HCT116 (cell line): ENCODE data around the gene MTUS2. TPM values are rescaled to one million over a fixed set of nuclear protein-coding genes. Genes with fewer than 3 reads are reported as not detected.

Source experiments
- ATAC-seq: fragments of 200-7000 bp; cut with Tn5 transposase; 2 replicates; pipeline ENCODE4 v1.9.1; 2020; ENCODE audit warnings: mild to moderate bottlenecking, moderate library complexity
- BruUV-seq: library from RNA; stranded (reverse); fragments of 400-500 nt; replicated peaks from 2 replicates; lab custom pipeline; 2021; lab: Mats Ljungman, UMichigan
- CTCF ChIA-PET: fragments of 300-600 bp; sonication (Branson Sonifier 250); formaldehyde crosslinking; loops from one replicate; lab custom pipeline; 2021; ENCODE audit warnings: antibody characterized with exemption; lab: Charles Lee
- POLR2A ChIA-PET: fragments of 300-600, 350-600 bp; sonication (Branson Sonifier 250); formaldehyde crosslinking; loops from one replicate; lab custom pipeline; 2021; ENCODE audit warnings: antibody characterized with exemption; lab: Charles Lee
- RAD21 ChIA-PET, 2 experiments: fragments of 300-600 bp; sonication (Branson Sonifier 250); formaldehyde crosslinking; loops; one replicate each; lab custom pipeline; 2023; ENCODE audit warnings: low total read pairs in 2 of 2; ENCODE audit not compliant: uncharacterized antibody in 2 of 2, unreplicated experiment in 2 of 2, low non-redundant PET in 1 of 2; lab: Charles Lee
- DNase-seq: peaks from one replicate; pipeline ENCODE4 v3.0.0-alpha.2; 2010; ENCODE audit warnings: low read depth, low spot score
- H2AFZ ChIP-seq: fragments of 200-600 bp; shearing (Covaris generic), sonication (generic); 2 replicates; pipeline ENCODE4 v1.6.1; 2017; ENCODE audit warnings: low read depth, mixed run types, mixed read lengths, antibody characterized with exemption, low read length; ENCODE audit not compliant: poor library complexity, severe bottlenecking
- H3K27ac ChIP-seq: 2 replicates; pipeline ENCODE4 v1.5.1; 2012; ENCODE audit warnings: low read depth, low read length
- H3K27me3 ChIP-seq: fragments of 200-600 bp; sonication (generic); 2 replicates; pipeline ENCODE4 v1.6.1; 2016; ENCODE audit warnings: mixed run types, low read length, mixed read lengths; ENCODE audit not compliant: insufficient read depth
- H3K36me3 ChIP-seq, 2 experiments: fragments of 200-500 bp in 1 of 2; fragments of 200-600 bp in 1 of 2; sonication (Bioruptor generic) in 1 of 2; sonication (generic) in 1 of 2; 2 replicates each; pipeline versions ENCODE4 v1.5.1 to v1.6.1; 2014 to 2016; ENCODE audit warnings: low read length in 2 of 2, inconsistent platforms in 1 of 2, mixed read lengths in 1 of 2, mixed run types in 1 of 2; ENCODE audit not compliant: insufficient read depth in 2 of 2, control insufficient read depth in 1 of 2
- H3K4me1 ChIP-seq, 2 experiments: fragments of 200-600 bp in 1 of 2; sonication (generic) in 1 of 2; 2 replicates each; pipeline versions ENCODE4 v1.5.1 to v1.6.1; 2012 to 2017; ENCODE audit warnings: low read length in 2 of 2, inconsistent platforms in 1 of 2, mild to moderate bottlenecking in 1 of 2, mixed read lengths in 1 of 2, mixed run types in 1 of 2, moderate library complexity in 1 of 2; ENCODE audit not compliant: insufficient read depth in 2 of 2, control insufficient read depth in 1 of 2
- H3K4me2 ChIP-seq: fragments of 200-600 bp; sonication (generic); 2 replicates; pipeline ENCODE4 v1.6.1; 2017; ENCODE audit warnings: mixed run types, low read length, mixed read lengths
- H3K4me3 ChIP-seq, 2 experiments: fragments of 200-600 bp in 1 of 2; sonication (generic) in 1 of 2; replicated peaks in 1 of 2; 2 replicates each; pipeline ENCODE4 v1.5.1; 2011 to 2016; ENCODE audit warnings: low read length in 2 of 2, control low read depth in 1 of 2, low read depth in 1 of 2, mild to moderate bottlenecking in 1 of 2, mixed read lengths in 1 of 2, mixed run types in 1 of 2
- H3K79me2 ChIP-seq: fragments of 200-600 bp; sonication (generic); 2 replicates; pipeline ENCODE4 v1.6.1; 2017; ENCODE audit warnings: mild to moderate bottlenecking, mixed run types, low read length, moderate library complexity, mixed read lengths; ENCODE audit not compliant: insufficient read depth
- H3K9ac ChIP-seq: fragments of 200-600 bp; sonication (generic); 2 replicates; pipeline ENCODE4 v1.6.1; 2016; ENCODE audit warnings: low read length, mixed read lengths
- H3K9me2 ChIP-seq: fragments of 200-600 bp; sonication (generic), shearing (Covaris generic); 2 replicates; pipeline ENCODE4 v1.6.1; 2017; ENCODE audit warnings: mixed run types, mild to moderate bottlenecking, moderate library complexity; ENCODE audit not compliant: insufficient read depth
- H3K9me3 ChIP-seq, 2 experiments: fragments of 200-500 bp in 1 of 2; fragments of 200-600 bp in 1 of 2; sonication (Bioruptor generic) in 1 of 2; sonication (generic) in 1 of 2; 2 replicates each; pipeline ENCODE4 v1.6.1; 2014 to 2017; ENCODE audit warnings: low read length in 2 of 2, mixed read lengths in 2 of 2, inconsistent platforms in 1 of 2, low read depth in 1 of 2, mild to moderate bottlenecking in 1 of 2, mixed run types in 1 of 2, moderate library complexity in 1 of 2; ENCODE audit not compliant: control insufficient read depth in 1 of 2, insufficient read depth in 1 of 2
- H4K20me1 ChIP-seq: fragments of 200-600 bp; sonication (generic), shearing (Covaris generic); 2 replicates; pipeline ENCODE4 v1.6.1; 2017; ENCODE audit warnings: mixed run types, mild to moderate bottlenecking, moderate library complexity; ENCODE audit not compliant: insufficient read depth
- CEBPB ChIP-seq: IDR thresholded peaks from 2 replicates; pipeline ENCODE4 v1.6.1; 2012; ENCODE audit warnings: low read depth
- EGR1 ChIP-seq: IDR thresholded peaks from 2 replicates; pipeline ENCODE4 v1.6.1; 2012; ENCODE audit warnings: low read depth
- ELF1 ChIP-seq: IDR thresholded peaks from 2 replicates; pipeline ENCODE4 v1.6.1; 2012; ENCODE audit warnings: low read depth, borderline replicate concordance
- EZH2phosphoT487 ChIP-seq: fragments of 200-600 bp; IDR thresholded peaks from 2 replicates; pipeline ENCODE4 v1.6.1; 2018; ENCODE audit warnings: antibody characterized with exemption, borderline replicate concordance
- FOSL1 ChIP-seq: IDR thresholded peaks from 2 replicates; pipeline ENCODE4 v1.6.1; 2012; ENCODE audit warnings: low read depth
- JUND ChIP-seq: IDR thresholded peaks from 2 replicates; pipeline ENCODE4 v1.6.1; 2012
- POLR2A ChIP-seq: IDR thresholded peaks from 2 replicates; pipeline ENCODE4 v1.7.0; 2011; ENCODE audit warnings: borderline replicate concordance; ENCODE audit not compliant: insufficient read depth, insufficient read length; ENCODE audit errors: extremely low read depth
- POLR2AphosphoS5 ChIP-seq: IDR thresholded peaks from 2 replicates; pipeline ENCODE4 v1.6.1; 2011; ENCODE audit warnings: mild to moderate bottlenecking, low read depth, low read length, moderate library complexity
- RAD21 ChIP-seq: IDR thresholded peaks from 2 replicates; pipeline ENCODE4 v1.6.1; 2012; ENCODE audit warnings: low read depth, mild to moderate bottlenecking
- SIN3A ChIP-seq: IDR thresholded peaks from 2 replicates; pipeline ENCODE4 v1.6.1; 2012; ENCODE audit warnings: low read depth
- SRF ChIP-seq: IDR thresholded peaks from 2 replicates; pipeline ENCODE4 v1.6.1; 2012; ENCODE audit warnings: low read depth
- YY1 ChIP-seq: IDR thresholded peaks from 2 replicates; pipeline ENCODE4 v1.6.1; 2011; ENCODE audit warnings: low read length, low read depth, moderate library complexity, mild to moderate bottlenecking; ENCODE audit not compliant: insufficient replicate concordance; ENCODE audit errors: extremely low read depth
- ZFX ChIP-seq: fragments of 450-650 bp; IDR thresholded peaks from 2 replicates; pipeline ENCODE4 v1.6.1; 2017
- ZNF274 ChIP-seq: fragments of 200-500 bp; sonication (Bioruptor generic); IDR thresholded peaks from 2 replicates; pipeline ENCODE4 v1.6.1; 2014; ENCODE audit warnings: mild to moderate bottlenecking, low read depth, low read length, inconsistent platforms
- intact Hi-C: fragments of 100-400 bp; cut with micrococcal nuclease; formaldehyde crosslinking; loops from 2 replicates; pipeline ENCODE4 v1.10.0; 2022
- total RNA-seq: library from RNA; stranded (reverse); gene quantifications from one replicate; pipeline ENCODE4 v1.2.1, GENCODE V29; 2021; ENCODE audit not compliant: unreplicated experiment
- TF ChIP-seq, protein P1 (sequence below): IDR thresholded peaks from 2 replicates; pipeline ENCODE4 v1.6.1; 2012
- TF ChIP-seq, protein P2 (sequence below): IDR thresholded peaks from 2 replicates; pipeline ENCODE4 v1.6.1; 2012; ENCODE audit warnings: low read depth
- TF ChIP-seq, protein P3 (sequence below): IDR thresholded peaks from 2 replicates; pipeline ENCODE4 v1.6.1; 2012
- TF ChIP-seq, protein P4 (sequence below): IDR thresholded peaks from 2 replicates; pipeline ENCODE4 v1.6.1; 2011; ENCODE audit warnings: mild to moderate bottlenecking, low read length, moderate library complexity; ENCODE audit not compliant: insufficient replicate concordance; ENCODE audit errors: extremely low read depth
- TF ChIP-seq, protein P5 (sequence below), 3 experiments: fragments of 200-600 bp in 1 of 3; sonication (generic) in 1 of 3; IDR thresholded peaks in 2 of 3; conservative IDR thresholded peaks in 1 of 3; 2 replicates each; pipeline ENCODE4 v1.5.1; 2012 to 2017; ENCODE audit warnings: low read depth in 2 of 3, low read length in 2 of 3, antibody characterized with exemption in 1 of 3, borderline replicate concordance in 1 of 3, control low read depth in 1 of 3, mild to moderate bottlenecking in 1 of 3, mixed read lengths in 1 of 3, mixed run types in 1 of 3, moderate library complexity in 1 of 3; ENCODE audit not compliant: insufficient read depth in 1 of 3

MTUS2 gene
- total RNA-seq, 1 experiment from 2014 or later = 0.02 TPM

DNA sequence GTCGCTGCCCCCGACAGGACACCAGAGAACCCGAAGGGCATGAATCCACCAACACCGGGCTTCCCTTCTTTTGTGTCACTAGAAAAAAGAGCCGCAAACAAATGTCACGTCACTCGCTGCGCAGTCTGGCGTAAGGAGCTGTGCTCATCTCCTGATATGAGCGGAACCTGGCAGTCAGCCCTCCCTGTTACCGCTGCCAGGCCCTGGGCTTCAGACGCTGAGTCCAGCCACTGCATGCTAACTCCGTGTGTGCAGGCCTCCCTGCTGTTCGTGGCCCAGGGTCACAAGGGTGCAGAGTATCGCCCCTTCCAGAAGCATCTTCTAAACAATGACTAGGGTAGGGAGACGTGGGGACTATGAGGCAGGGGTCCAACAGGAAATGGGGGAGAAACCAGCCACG is 704.0 kb downstream of the MTUS2 start:
- H3K36me3 ChIP-seq = peaks cover 16 to 21% of the 10 kb centered on the region in 2 experiments
- intact Hi-C loops = no loop called here
- no peak overlapping the region for H3K9ac ChIP-seq
- ChIA-PET CTCF (no interaction called here), POLR2A (no interaction called here), RAD21 (no interaction called here)
- no peak for ATAC-seq
- H3K4me2 ChIP-seq = no peak overlapping the region
- peaks cover 4% of the 10 kb centered on the region; the same call in 1 of the 2 replicates for H3K79me2 ChIP-seq
- no peak for DNase-seq
- BruUV-seq = no TSS peak
- no peak overlapping the region for H2AFZ ChIP-seq
- H3K4me3 ChIP-seq = no peak overlapping the region
- H3K27ac ChIP-seq = no peak overlapping the region
- no peaks in the 10 kb centered on the region for H3K9me3 ChIP-seq
- no peaks in the 10 kb centered on the region for H3K27me3 ChIP-seq
- no peaks in the 10 kb centered on the region for H3K9me2 ChIP-seq
- H4K20me1 ChIP-seq = no peaks in the 10 kb centered on the region
- H3K4me1 ChIP-seq = peaks cover 0 to 7% of the 10 kb centered on the region in 2 experiments; a peak in 1 of 4 replicates
- TF ChIP-seq YY1 (no peak), POLR2A (no peak), EZH2phosphoT487 (no peak), SIN3A (no peak), FOSL1 (no peak), SRF (no peak), ELF1 (no peak), ZNF274 (no peak), EGR1 (no peak), ZFX (no peak), POLR2AphosphoS5 (no peak), CEBPB (no peak), RAD21 (no peak), JUND (no peak)
- TF ChIP-seq, protein P1, sequence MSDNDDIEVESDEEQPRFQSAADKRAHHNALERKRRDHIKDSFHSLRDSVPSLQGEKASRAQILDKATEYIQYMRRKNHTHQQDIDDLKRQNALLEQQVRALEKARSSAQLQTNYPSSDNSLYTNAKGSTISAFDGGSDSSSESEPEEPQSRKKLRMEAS = no peak
- TF ChIP-seq, protein P2, sequence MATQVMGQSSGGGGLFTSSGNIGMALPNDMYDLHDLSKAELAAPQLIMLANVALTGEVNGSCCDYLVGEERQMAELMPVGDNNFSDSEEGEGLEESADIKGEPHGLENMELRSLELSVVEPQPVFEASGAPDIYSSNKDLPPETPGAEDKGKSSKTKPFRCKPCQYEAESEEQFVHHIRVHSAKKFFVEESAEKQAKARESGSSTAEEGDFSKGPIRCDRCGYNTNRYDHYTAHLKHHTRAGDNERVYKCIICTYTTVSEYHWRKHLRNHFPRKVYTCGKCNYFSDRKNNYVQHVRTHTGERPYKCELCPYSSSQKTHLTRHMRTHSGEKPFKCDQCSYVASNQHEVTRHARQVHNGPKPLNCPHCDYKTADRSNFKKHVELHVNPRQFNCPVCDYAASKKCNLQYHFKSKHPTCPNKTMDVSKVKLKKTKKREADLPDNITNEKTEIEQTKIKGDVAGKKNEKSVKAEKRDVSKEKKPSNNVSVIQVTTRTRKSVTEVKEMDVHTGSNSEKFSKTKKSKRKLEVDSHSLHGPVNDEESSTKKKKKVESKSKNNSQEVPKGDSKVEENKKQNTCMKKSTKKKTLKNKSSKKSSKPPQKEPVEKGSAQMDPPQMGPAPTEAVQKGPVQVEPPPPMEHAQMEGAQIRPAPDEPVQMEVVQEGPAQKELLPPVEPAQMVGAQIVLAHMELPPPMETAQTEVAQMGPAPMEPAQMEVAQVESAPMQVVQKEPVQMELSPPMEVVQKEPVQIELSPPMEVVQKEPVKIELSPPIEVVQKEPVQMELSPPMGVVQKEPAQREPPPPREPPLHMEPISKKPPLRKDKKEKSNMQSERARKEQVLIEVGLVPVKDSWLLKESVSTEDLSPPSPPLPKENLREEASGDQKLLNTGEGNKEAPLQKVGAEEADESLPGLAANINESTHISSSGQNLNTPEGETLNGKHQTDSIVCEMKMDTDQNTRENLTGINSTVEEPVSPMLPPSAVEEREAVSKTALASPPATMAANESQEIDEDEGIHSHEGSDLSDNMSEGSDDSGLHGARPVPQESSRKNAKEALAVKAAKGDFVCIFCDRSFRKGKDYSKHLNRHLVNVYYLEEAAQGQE = no peak
- TF ChIP-seq, protein P3, sequence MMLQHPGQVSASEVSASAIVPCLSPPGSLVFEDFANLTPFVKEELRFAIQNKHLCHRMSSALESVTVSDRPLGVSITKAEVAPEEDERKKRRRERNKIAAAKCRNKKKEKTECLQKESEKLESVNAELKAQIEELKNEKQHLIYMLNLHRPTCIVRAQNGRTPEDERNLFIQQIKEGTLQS = no peak
- TF ChIP-seq, protein P4, sequence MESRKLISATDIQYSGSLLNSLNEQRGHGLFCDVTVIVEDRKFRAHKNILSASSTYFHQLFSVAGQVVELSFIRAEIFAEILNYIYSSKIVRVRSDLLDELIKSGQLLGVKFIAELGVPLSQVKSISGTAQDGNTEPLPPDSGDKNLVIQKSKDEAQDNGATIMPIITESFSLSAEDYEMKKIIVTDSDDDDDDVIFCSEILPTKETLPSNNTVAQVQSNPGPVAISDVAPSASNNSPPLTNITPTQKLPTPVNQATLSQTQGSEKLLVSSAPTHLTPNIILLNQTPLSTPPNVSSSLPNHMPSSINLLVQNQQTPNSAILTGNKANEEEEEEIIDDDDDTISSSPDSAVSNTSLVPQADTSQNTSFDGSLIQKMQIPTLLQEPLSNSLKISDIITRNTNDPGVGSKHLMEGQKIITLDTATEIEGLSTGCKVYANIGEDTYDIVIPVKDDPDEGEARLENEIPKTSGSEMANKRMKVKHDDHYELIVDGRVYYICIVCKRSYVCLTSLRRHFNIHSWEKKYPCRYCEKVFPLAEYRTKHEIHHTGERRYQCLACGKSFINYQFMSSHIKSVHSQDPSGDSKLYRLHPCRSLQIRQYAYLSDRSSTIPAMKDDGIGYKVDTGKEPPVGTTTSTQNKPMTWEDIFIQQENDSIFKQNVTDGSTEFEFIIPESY = no peak
- TF ChIP-seq, protein P5, sequence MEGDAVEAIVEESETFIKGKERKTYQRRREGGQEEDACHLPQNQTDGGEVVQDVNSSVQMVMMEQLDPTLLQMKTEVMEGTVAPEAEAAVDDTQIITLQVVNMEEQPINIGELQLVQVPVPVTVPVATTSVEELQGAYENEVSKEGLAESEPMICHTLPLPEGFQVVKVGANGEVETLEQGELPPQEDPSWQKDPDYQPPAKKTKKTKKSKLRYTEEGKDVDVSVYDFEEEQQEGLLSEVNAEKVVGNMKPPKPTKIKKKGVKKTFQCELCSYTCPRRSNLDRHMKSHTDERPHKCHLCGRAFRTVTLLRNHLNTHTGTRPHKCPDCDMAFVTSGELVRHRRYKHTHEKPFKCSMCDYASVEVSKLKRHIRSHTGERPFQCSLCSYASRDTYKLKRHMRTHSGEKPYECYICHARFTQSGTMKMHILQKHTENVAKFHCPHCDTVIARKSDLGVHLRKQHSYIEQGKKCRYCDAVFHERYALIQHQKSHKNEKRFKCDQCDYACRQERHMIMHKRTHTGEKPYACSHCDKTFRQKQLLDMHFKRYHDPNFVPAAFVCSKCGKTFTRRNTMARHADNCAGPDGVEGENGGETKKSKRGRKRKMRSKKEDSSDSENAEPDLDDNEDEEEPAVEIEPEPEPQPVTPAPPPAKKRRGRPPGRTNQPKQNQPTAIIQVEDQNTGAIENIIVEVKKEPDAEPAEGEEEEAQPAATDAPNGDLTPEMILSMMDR (IDR thresholded peaks at IDR 0.05 in 2 of 3, conservative IDR thresholded peaks at IDR 0.05 in 1 of 3; ENCODE audit: borderline replicate concordance in 1 of 3, insufficient read depth in 1 of 3, low read depth in 2 of 3, low read length in 2 of 3) = no peak
